Spleen (tissue), 7 donors: ENCODE measurements around the gene MS4A18.

Experiments used
- CTCF ChIP-seq, 11 experiments: fragments of 200-600 bp in 7 of 11; fragments of 450-650 bp in 4 of 11; sonication (generic) in 4 of 11; IDR thresholded peaks in 8 of 11; conservative IDR thresholded peaks in 3 of 11; 1 replicate in 7 of 11; 2 replicates in 4 of 11; pipeline versions ENCODE4 v1.4.0 to v1.8.0; 2016 to 2021; ENCODE audit warnings: antibody characterized with exemption in 11 of 11, inconsistent platforms in 4 of 11, mild to moderate bottlenecking in 1 of 11
- POLR2A ChIP-seq, 3 donors: fragments of 450-650 bp; IDR thresholded peaks; one replicate each; pipeline ENCODE4 v1.5.1; 2017; ENCODE audit warnings: antibody characterized with exemption in 3 of 3, mild to moderate bottlenecking in 1 of 3
- POLR2AphosphoS5 ChIP-seq, 3 donors: sonication (generic); formaldehyde crosslinking; IDR thresholded peaks; one replicate each; pipeline ENCODE4 v1.5.1; 2017; ENCODE audit warnings: antibody characterized with exemption in 3 of 3
- donor health status: DM: no; HTN: no; CAD: no; lungs with moderate emphysema.
- donor health status: DM: no; HTN: no; CAD: no.
- donor health status: DM: no; HTN: no; CAD: no.

- no peak for TF ChIP-seq POLR2A (IDR thresholded peaks at IDR 0.05)
- TF ChIP-seq CTCF (IDR thresholded peaks at IDR 0.05 in 8 of 11, conservative IDR thresholded peaks at IDR 0.05 in 3 of 11), result no peak
- TF ChIP-seq POLR2AphosphoS5 (IDR thresholded peaks at IDR 0.05), result no peak
Measured at GRCh38 chr11:60763692-60764369, 39.3 kb downstream of the MS4A18 start.
